IMR-90 (cell line): Measurements from ENCODE around the gene COPS7A. TPM values are rescaled to one million over a fixed set of nuclear protein-coding genes. Genes with fewer than 3 reads are reported as not detected.
A peak's percentile ranks its signal among the peaks of the same experiment; 100 is the strongest.

Experiments used
- ATAC-seq: fragments of 200-7000 bp; cut with Tn5 transposase; 2 replicates; pipeline ENCODE4 v1.9.1; 2020; ENCODE audit warnings: low read depth, mild to moderate bottlenecking, moderate library complexity
- BruUV-seq: library from RNA; stranded (reverse); fragments of 400-500 nt; replicated peaks from 2 replicates; lab custom pipeline; 2021; lab: Mats Ljungman, UMichigan
- CTCF ChIA-PET: fragments of 300-600 bp; formaldehyde crosslinking; extraction: SDS; loops from one replicate; lab custom pipeline; 2021; ENCODE audit warnings: antibody characterized with exemption; lab: Yijun Ruan, JAX
- POLR2A ChIA-PET: fragments of 300-600 bp; sonication (Branson Sonifier 250); formaldehyde crosslinking; loops from one replicate; lab custom pipeline; 2022; ENCODE audit warnings: antibody characterized with exemption; ENCODE audit not compliant: unreplicated experiment; lab: Charles Lee
- DNase-seq: peaks from one replicate; pipeline ENCODE4 v3.0.0; 2013
- H2AFZ ChIP-seq: replicated peaks from 2 replicates; pipeline ENCODE3; 2013; ENCODE audit warnings: low read length, mild to moderate bottlenecking; ENCODE audit not compliant: poor library complexity
- H2AK5ac ChIP-seq: 2 replicates; pipeline ENCODE4 v1.6.1; 2013; ENCODE audit warnings: low read depth, low read length, inconsistent platforms
- H2AK9ac ChIP-seq: replicated peaks from 2 replicates; pipeline ENCODE3; 2013; ENCODE audit warnings: mild to moderate bottlenecking, low read depth, low read length, moderate library complexity; ENCODE audit not compliant: poor library complexity
- H2BK120ac ChIP-seq: 2 replicates; pipeline ENCODE4 v1.6.1; 2013; ENCODE audit warnings: low read depth, low read length, inconsistent platforms
- H2BK15ac ChIP-seq: 3 replicates; pipeline ENCODE4 v1.6.1; 2013; ENCODE audit warnings: low read depth, low read length, inconsistent platforms
- H2BK20ac ChIP-seq: 2 replicates; pipeline ENCODE4 v1.6.1; 2013; ENCODE audit warnings: low read depth, mild to moderate bottlenecking, inconsistent platforms, low read length, moderate library complexity
- H2BK5ac ChIP-seq: 2 replicates; pipeline ENCODE4 v1.6.1; 2013; ENCODE audit warnings: mild to moderate bottlenecking, low read depth, low read length, inconsistent platforms; ENCODE audit not compliant: poor library complexity, severe bottlenecking
- H3K14ac ChIP-seq: replicated peaks from 2 replicates; pipeline ENCODE4 v1.6.1; 2013; ENCODE audit warnings: low read depth, low read length, inconsistent platforms
- H3K18ac ChIP-seq: 2 replicates; pipeline ENCODE4 v1.6.1; 2013; ENCODE audit warnings: low read depth, low read length, control low read depth
- H3K23ac ChIP-seq: 2 replicates; pipeline ENCODE4 v1.6.1; 2013; ENCODE audit warnings: low read depth, low read length, inconsistent platforms
- H3K27ac ChIP-seq: 2 replicates; pipeline ENCODE4 v1.5.1; 2013; ENCODE audit warnings: mild to moderate bottlenecking, control low read depth, low read length; ENCODE audit not compliant: insufficient read depth
- H3K27me3 ChIP-seq: 2 replicates; pipeline ENCODE4 v1.6.1; 2013; ENCODE audit warnings: low read length; ENCODE audit not compliant: control insufficient read depth, insufficient read depth
- H3K36me3 ChIP-seq: 2 replicates; pipeline ENCODE4 v1.6.1; 2013; ENCODE audit warnings: low read length, mixed read lengths; ENCODE audit not compliant: control insufficient read depth, insufficient read depth
- H3K4ac ChIP-seq: 2 replicates; pipeline ENCODE4 v1.6.1; 2013; ENCODE audit warnings: low read depth, low read length, inconsistent platforms
- H3K4me1 ChIP-seq: 2 replicates; pipeline ENCODE4 v1.6.1; 2013; ENCODE audit warnings: low read length, mixed read lengths; ENCODE audit not compliant: control insufficient read depth, insufficient read depth
- H3K4me2 ChIP-seq: 2 replicates; pipeline ENCODE4 v1.6.1; 2013; ENCODE audit warnings: low read depth, mild to moderate bottlenecking, control low read depth, low read length, moderate library complexity
- H3K4me3 ChIP-seq: 2 replicates; pipeline ENCODE4 v1.5.1; 2013; ENCODE audit warnings: low read depth, mild to moderate bottlenecking, control low read depth, low read length, moderate library complexity; ENCODE audit not compliant: insufficient read depth
- H3K56ac ChIP-seq: 2 replicates; pipeline ENCODE4 v1.6.1; 2013; ENCODE audit warnings: low read length, inconsistent platforms; ENCODE audit not compliant: insufficient read depth; ENCODE audit errors: extremely low read depth
- H3K79me1 ChIP-seq, 2 experiments: 2 replicates each; pipeline ENCODE4 v1.6.1; 2013; ENCODE audit warnings: low read length in 2 of 2, inconsistent platforms in 1 of 2, low read depth in 1 of 2
- H3K9ac ChIP-seq: 2 replicates; pipeline ENCODE4 v1.6.1; 2013; ENCODE audit warnings: low read depth, low read length, control low read depth
- H3K9me1 ChIP-seq: 2 replicates; pipeline ENCODE4 v1.6.1; 2013; ENCODE audit warnings: low read length, inconsistent platforms; ENCODE audit not compliant: insufficient read depth
- H3K9me3 ChIP-seq: 2 replicates; pipeline ENCODE4 v1.6.1; 2013; ENCODE audit warnings: low read length; ENCODE audit not compliant: control insufficient read depth, insufficient read depth
- H4K20me1 ChIP-seq: 2 replicates; pipeline ENCODE4 v1.6.1; 2013; ENCODE audit warnings: low read length, inconsistent platforms; ENCODE audit not compliant: insufficient read depth
- H4K5ac ChIP-seq: 2 replicates; pipeline ENCODE4 v1.6.1; 2013; ENCODE audit warnings: mild to moderate bottlenecking, low read depth, low read length, control low read depth
- H4K8ac ChIP-seq, 2 experiments: 2 replicates each; pipeline ENCODE4 v1.6.1; 2013; ENCODE audit warnings: low read depth in 2 of 2, low read length in 2 of 2, control low read depth in 1 of 2, inconsistent platforms in 1 of 2
- H4K91ac ChIP-seq: 2 replicates; pipeline ENCODE4 v1.6.1; 2013; ENCODE audit warnings: low read depth, low read length, inconsistent platforms; ENCODE audit not compliant: insufficient read depth
- CTCF ChIP-seq: conservative IDR thresholded peaks from 2 replicates; pipeline ENCODE4 v1.5.1; 2012; ENCODE audit warnings: mild to moderate bottlenecking, low read depth, low read length, improper control_type of control experiment
- ELK1 ChIP-seq: fragments of 150-350 bp; IDR thresholded peaks from 2 replicates; pipeline ENCODE4 v1.6.1; 2016; ENCODE audit warnings: low read depth, mild to moderate bottlenecking, low read length, moderate library complexity, borderline replicate concordance
- SMC3 ChIP-seq: fragments of 150-350 bp; IDR thresholded peaks from 2 replicates; pipeline ENCODE4 v1.6.1; 2016; ENCODE audit warnings: low read depth, mild to moderate bottlenecking, antibody characterized with exemption, low read length, moderate library complexity
- WGBS, 2 experiments: methylation state at CpG; one replicate each; pipeline versions ENCODE4 v1.1.5 to v1.1.7; 2013; ENCODE audit warnings: missing lambda C conversion rate in 2 of 2; ENCODE audit not compliant: insufficient read length in 1 of 2; ENCODE audit errors: extremely low coverage in 2 of 2; 5-methylcytosine and 5-hydroxymethylcytosine counted together
- dilution Hi-C: fragments of 300-500 bp; cut with HindIII; formaldehyde crosslinking; loops from one replicate; pipeline ENCODE4 v1.14.3; 2018; ENCODE audit warnings: low sequenced_read_pairs; ENCODE audit not compliant: unreplicated experiment
- in situ Hi-C: fragments of 300-500 bp; cut with MboI; formaldehyde crosslinking; loops from 3 replicates; pipeline ENCODE4 v1.14.3; 2019; ENCODE audit warnings: low sequenced_read_pairs, inconsistent platforms, mixed read lengths
- intact Hi-C: fragments of 100-400 bp; cut with micrococcal nuclease; formaldehyde crosslinking; loops from 2 replicates; pipeline ENCODE4 v1.10.0; 2022
- polyA plus RNA-seq, 3 experiments: library from polyadenylated mRNA; depleted of rRNA; stranded (reverse); fragments of >200 nt; gene quantifications; 2 replicates each; pipeline ENCODE4 v1.2.3, GENCODE V29; 2012; ENCODE audit warnings: low replicate concordance in 1 of 3
- total RNA-seq: library from RNA; depleted of rRNA; stranded (reverse); fragments of >200 nt; gene quantifications from 2 replicates; pipeline ENCODE4 v1.2.3, GENCODE V29; 2012

COPS7A gene
- total and polyA plus RNA-seq, 2 of the 4 experiments (the other 2 are of a cell fraction) = 58.8 to 135 TPM

GRCh38 chr12:6769666-6770065 lies 45.8 kb downstream of the COPS7A start:
- BruUV-seq = no TSS peak
- CTCF ChIA-PET = interaction anchor here (1.2 kb wide), 1 partner anchor 9 kb away, joined by 4 read pairs; no protein-coding TSS in a partner anchor
- Histone ChIP-seq H3K23ac (peak overlapping the region; percentile 23; the same call in 1 of the 2 replicates), H2AK9ac (no peak overlapping the region), H3K56ac (no peak overlapping the region), H3K14ac (no peak overlapping the region), H3K4me3 (no peak overlapping the region), H2BK20ac (no peak overlapping the region), H2AFZ (no peak overlapping the region), H4K91ac (no peak overlapping the region), H3K9me3 (no peaks in the 10 kb centered on the region), H3K4me1 (peaks cover 22% of the 10 kb centered on the region), H2AK5ac (no peak overlapping the region), H3K9me1 (peaks cover 17% of the 10 kb centered on the region), H4K20me1 (peaks cover 35% of the 10 kb centered on the region), H3K18ac (no peak overlapping the region), H2BK5ac (no peak overlapping the region), H3K4me2 (no peak overlapping the region), H3K36me3 (peaks cover 17% of the 10 kb centered on the region), H3K4ac (peak overlapping the region; percentile 39; the same call in 1 of the 2 replicates), H4K8ac (no peak overlapping the region), H2BK120ac (no peak overlapping the region), H3K9ac (no peak overlapping the region), H3K27ac (no peak overlapping the region), H2BK15ac (no peak overlapping the region), H3K79me1 (peaks cover 15 to 55% of the 10 kb centered on the region in 2 experiments), H4K5ac (no peak overlapping the region), H3K27me3 (no peaks in the 10 kb centered on the region)
- ATAC-seq (no peak), DNase-seq (no peak)
- in situ Hi-C loops = no loop called here
- POLR2A ChIA-PET = interaction anchor here (0.6 kb wide), 1 partner anchor 16 kb away, joined by 3 read pairs; the partner anchor contains the start of gene MLF2
- intact Hi-C loops = loop anchor here (10.0 kb wide), 1 partner anchor 155 kb away; no protein-coding TSS in a partner anchor
- no CpG with 5 or more reads among the region's 4 CpGs for WGBS, 2 experiments
- TF ChIP-seq SMC3 = no peak
- TF ChIP-seq ELK1 = no peak
- no peak for TF ChIP-seq CTCF
- dilution Hi-C loops = no loop called here
